ENCODE results near the gene TCP11L2. TPM values are rescaled to one million over a fixed set of nuclear protein-coding genes. Genes with fewer than 3 reads are reported as not detected.

The TCP11L2 gene
- total and polyA plus RNA-seq, 2 of the 8 experiments (the other 6 are each of a cell fraction or from before 2014, with no cell fraction given): 2.1 to 7.1 TPM

- Histone ChIP-seq H3K23me2 (ENCODE audit: low read depth, low read length) (no peaks in the 10 kb centered on the region), H3K79me1 (ENCODE audit: low read depth, low read length) (no peaks in the 10 kb centered on the region), H3K4me3 (ENCODE audit: extremely low read depth in 1 of 4, insufficient read depth in 2 of 4, low read depth in 3 of 4, low read length in 4 of 4) (no peak overlapping the region), H3K79me2 (ENCODE audit: control insufficient read depth in 1 of 2, insufficient read depth in 2 of 2, low read length in 2 of 2) (no peaks in the 10 kb centered on the region), H4K91ac (replicated peaks; ENCODE audit: insufficient read length, low read length) (no peak overlapping the region), H2BK20ac (ENCODE audit: low read length) (no peak overlapping the region), H3K9me3 (ENCODE audit: insufficient read depth in 2 of 2, low read depth in 1 of 2, low read length in 1 of 2) (no peaks in the 10 kb centered on the region), H3K18ac (ENCODE audit: extremely low read depth, low read length) (no peak overlapping the region), H4K20me1 (replicated peaks in 1 of 2; ENCODE audit: control insufficient read depth in 1 of 2, insufficient read depth in 2 of 2, low read length in 2 of 2) (no peaks in the 10 kb centered on the region), H3K56ac (replicated peaks; ENCODE audit: insufficient read length, low read depth, low read length) (no peak overlapping the region), H2AK5ac (ENCODE audit: low read depth, low read length) (no peak overlapping the region), H2BK15ac (ENCODE audit: low read length) (no peak overlapping the region), H3K27me3 (replicated peaks in 1 of 4; ENCODE audit: control insufficient read depth in 3 of 4, extremely low read depth in 1 of 4, insufficient read depth in 3 of 4, low read length in 3 of 4) (no peaks in the 10 kb centered on the region), H2AFZ (ENCODE audit: low read length) (no peak overlapping the region), H3K23ac (ENCODE audit: insufficient read length) (no peak overlapping the region), H3K27ac (ENCODE audit: low read depth, low read length) (no peak overlapping the region), H3K36me3 (ENCODE audit: control insufficient read depth in 2 of 4, insufficient read depth in 4 of 4, low read length in 3 of 4) (no peaks in the 10 kb centered on the region), H2BK5ac (ENCODE audit: low read depth, low read length) (no peak overlapping the region), H4K5ac (ENCODE audit: insufficient read length, low read depth, low read length) (no peak overlapping the region), H3K4ac (replicated peaks; ENCODE audit: insufficient read length, low read depth, low read length) (no peak overlapping the region), H3K9ac (replicated peaks in 1 of 4; ENCODE audit: extremely low read depth in 1 of 4, low read depth in 3 of 4, low read length in 3 of 4) (no peak overlapping the region), H3K4me2 (ENCODE audit: insufficient read depth in 1 of 2, low read depth in 2 of 2, low read length in 2 of 2) (no peak overlapping the region), H4K8ac (ENCODE audit: extremely low read depth, insufficient read depth, low read length) (no peak overlapping the region), H3K4me1 (replicated peaks in 1 of 4; ENCODE audit: control insufficient read depth in 3 of 4, insufficient read depth in 4 of 4, low read length in 3 of 4) (peaks cover 0 to 11% (median 2%) of the 10 kb centered on the region in 4 experiments; a peak in 3 of 7 replicates), H3K14ac (ENCODE audit: insufficient read length) (no peak overlapping the region), H2BK120ac (replicated peaks; ENCODE audit: low read depth, low read length) (no peak overlapping the region), H2BK12ac (ENCODE audit: low read depth, low read length) (no peak overlapping the region)
- TF ChIP-seq CHD1 (IDR thresholded peaks at IDR 0.05; ENCODE audit: low read depth, low read length) (no peak), SP1 (IDR thresholded peaks at IDR 0.05; ENCODE audit: low read depth, low read length) (no peak), RXRA (IDR thresholded peaks at IDR 0.05; ENCODE audit: insufficient read depth, low read depth, low read length) (no peak), ZNF274 (IDR thresholded peaks at IDR 0.05; ENCODE audit: borderline replicate concordance, extremely low read depth, low read length) (no peak), RNF2 (IDR thresholded peaks at IDR 0.05; ENCODE audit: borderline replicate concordance, low read depth, low read length, missing control alignments, poor library complexity, severe bottlenecking) (no peak), RBBP5 (IDR thresholded peaks at IDR 0.05; ENCODE audit: borderline replicate concordance, low read depth, low read length) (no peak), CHD2 (IDR thresholded peaks at IDR 0.05; ENCODE audit: low read length) (no peak), E2F6 (IDR thresholded peaks at IDR 0.05) (no peak), TBP (IDR thresholded peaks at IDR 0.05; ENCODE audit: low read depth, low read length) (no peak), JUND (IDR thresholded peaks at IDR 0.05; ENCODE audit: low read length) (no peak), GTF2F1 (IDR thresholded peaks at IDR 0.05; ENCODE audit: borderline replicate concordance, low read depth, low read length) (no peak), RAD21 (IDR thresholded peaks at IDR 0.05 in 1 of 2, conservative IDR thresholded peaks at IDR 0.05 in 1 of 2; ENCODE audit: low read depth in 2 of 2, low read length in 2 of 2) (no peak), POLR2AphosphoS5 (IDR thresholded peaks at IDR 0.05; ENCODE audit: low read depth, low read length) (no peak), SIX5 (IDR thresholded peaks at IDR 0.05; ENCODE audit: low read depth, low read length) (no peak)
- CTCF ChIA-PET (ENCODE audit: partially characterized antibody): interaction anchor here (0.7 to 1.2 kb wide), 3 partner anchors 8 to 37 kb away, joined by 3 to 4 read pairs (median 4); no protein-coding TSS in a partner anchor
- POLR2A ChIA-PET (ENCODE audit: partially characterized antibody): no interaction called here
- 88% methylated on average over 3 of the region's 3 CpGs; no CpG with 5 or more reads in 1 of the 2 experiments for WGBS, 2 experiments (ENCODE audit: extremely low coverage in 1 of 2, insufficient coverage in 1 of 2, insufficient read length in 1 of 2, insufficient replicate concordance in 2 of 2, low coverage in 1 of 2, low lambda C conversion rate in 2 of 2, missing lambda C conversion rate in 1 of 2)
- no peak for FAIRE-seq
- no peak for DNase-seq (ENCODE audit: low read depth in 1 of 2, low spot score in 2 of 2)
These were observed 6.1 kb downstream of the TCP11L2 start for GRCh38 chr12:106308611-106309010.
